ENCODE results near the gene MEGF10. TPM values are rescaled to one million over a fixed set of nuclear protein-coding genes. Genes with fewer than 3 reads are reported as not detected.

The MEGF10 gene
- total RNA-seq, 4 donors from 2014 or later: 1.1 to 3.4 (median 2.9) TPM

- Histone ChIP-seq H3K36me3 (no peaks in the 10 kb centered on the region), H3K27ac (no peak overlapping the region), H3K9me3 (no peaks in the 10 kb centered on the region), H3K4me3 (no peak overlapping the region), H3K4me1 (no peaks in the 10 kb centered on the region), H3K27me3 (no peaks in the 10 kb centered on the region)
- no peak for TF ChIP-seq EP300 (IDR thresholded peaks at IDR 0.05)
- TF ChIP-seq CTCF (IDR thresholded peaks at IDR 0.05): no peak
- TF ChIP-seq POLR2AphosphoS5 (IDR thresholded peaks at IDR 0.05): no peak
- WGBS: 69% methylated on average over 1 of the region's 1 CpG
- DNase-seq (ENCODE audit: low spot score in 2 of 2): no peak
Measured at GRCh38 chr5:127425868-127426267, 135.3 kb downstream of the MEGF10 start.

- TF ChIP-seq CTCF (IDR thresholded peaks at IDR 0.05) (no peak), EP300 (IDR thresholded peaks at IDR 0.05) (no peak), POLR2A (IDR thresholded peaks at IDR 0.05) (no peak), POLR2AphosphoS5 (IDR thresholded peaks at IDR 0.05) (no peak)
- Histone ChIP-seq H3K36me3 (no peaks in the 10 kb centered on the region), H3K9me3 (no peaks in the 10 kb centered on the region), H3K27ac (no peak overlapping the region), H3K4me1 (no peaks in the 10 kb centered on the region), H3K4me3 (no peak overlapping the region), H3K27me3 (no peaks in the 10 kb centered on the region)
- 74% methylated on average over 2 of the region's 2 CpGs for WGBS
- DNase-seq (ENCODE audit: low spot score in 2 of 2): no peak
Measured at GRCh38 chr5:127426661-127427060, 136.1 kb downstream of the MEGF10 start.

GRCh38 chr5:127428276-127428675, 137.7 kb downstream of the MEGF10 start:
- no peak for DNase-seq (ENCODE audit: low spot score in 2 of 2)
- no peaks in the 10 kb centered on the region for H3K9me3 ChIP-seq
- no peak overlapping the region for H3K4me3 ChIP-seq
- no peak for TF ChIP-seq CTCF (IDR thresholded peaks at IDR 0.05)
- no peak for TF ChIP-seq POLR2AphosphoS5 (IDR thresholded peaks at IDR 0.05)
- no peak for TF ChIP-seq EP300 (IDR thresholded peaks at IDR 0.05)
- no peak for TF ChIP-seq POLR2A (IDR thresholded peaks at IDR 0.05)
- H3K4me1 ChIP-seq: no peaks in the 10 kb centered on the region
- no peak overlapping the region for H3K27ac ChIP-seq
- no peaks in the 10 kb centered on the region for H3K36me3 ChIP-seq
- WGBS: 87% methylated on average over 2 of the region's 2 CpGs
- no peaks in the 10 kb centered on the region for H3K27me3 ChIP-seq

GRCh38 chr5:127428748-127429147, 138.2 kb downstream of the MEGF10 start:
- Histone ChIP-seq H3K4me1 (no peaks in the 10 kb centered on the region), H3K36me3 (no peaks in the 10 kb centered on the region), H3K27me3 (no peaks in the 10 kb centered on the region), H3K9me3 (no peaks in the 10 kb centered on the region), H3K27ac (no peak overlapping the region), H3K4me3 (no peak overlapping the region)
- TF ChIP-seq CTCF (IDR thresholded peaks at IDR 0.05) (no peak), POLR2A (IDR thresholded peaks at IDR 0.05) (no peak), POLR2AphosphoS5 (IDR thresholded peaks at IDR 0.05) (no peak), EP300 (IDR thresholded peaks at IDR 0.05) (no peak)
- DNase-seq (ENCODE audit: low spot score in 2 of 2): no peak
- 63% methylated on average over 5 of the region's 5 CpGs for WGBS

GRCh38 chr5:127429928-127430327, 139.3 kb downstream of the MEGF10 start:
- Histone ChIP-seq H3K9me3 (no peaks in the 10 kb centered on the region), H3K27ac (no peak overlapping the region), H3K36me3 (no peaks in the 10 kb centered on the region), H3K4me3 (no peak overlapping the region), H3K27me3 (no peaks in the 10 kb centered on the region), H3K4me1 (no peaks in the 10 kb centered on the region)
- TF ChIP-seq POLR2AphosphoS5 (IDR thresholded peaks at IDR 0.05) (no peak), CTCF (IDR thresholded peaks at IDR 0.05) (no peak), POLR2A (IDR thresholded peaks at IDR 0.05) (no peak), EP300 (IDR thresholded peaks at IDR 0.05) (no peak)
- no peak for DNase-seq (ENCODE audit: low spot score in 2 of 2)
